ENCODE results near the gene GRB10. TPM values are rescaled to one million over a fixed set of nuclear protein-coding genes. Genes with fewer than 3 reads are reported as not detected.

GRB10 gene
- total RNA-seq, 1 experiment from 2014 or later, result 68.2 TPM

DNA sequence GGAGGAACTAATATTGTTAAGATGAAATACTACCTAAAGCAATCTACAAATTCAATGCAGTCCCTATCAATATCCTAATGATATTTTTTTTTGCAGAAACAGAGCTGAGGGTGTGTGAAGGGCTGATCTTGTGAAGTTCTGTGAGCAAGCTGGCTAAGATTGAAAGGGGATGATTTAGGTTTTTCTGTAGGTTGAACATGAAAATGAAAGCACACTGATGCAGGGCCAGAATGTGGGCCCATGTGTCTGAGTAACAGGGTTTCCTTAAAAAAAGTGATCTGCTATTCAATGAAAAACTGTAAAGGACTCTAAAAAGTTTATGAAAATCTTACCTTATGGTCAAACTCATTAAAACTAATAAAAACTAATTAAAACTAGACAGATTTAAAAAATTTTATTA is 47.4 kb downstream of the GRB10 start:
- intact Hi-C loops (cut with micrococcal nuclease), result no loop called here
- DNase-seq (ENCODE audit: unreplicated experiment), result no peak
- Mint-ChIP-seq H3K9me3 (ENCODE audit: unreplicated experiment) (peaks cover 6% of the 10 kb centered on the region), H3K4me3 (ENCODE audit: unreplicated experiment) (no peak overlapping the region), H3K27ac (ENCODE audit: low read depth, unreplicated experiment) (no peak overlapping the region), H3K27me3 (ENCODE audit: insufficient read depth, unreplicated experiment) (no peaks in the 10 kb centered on the region), H3K36me3 (ENCODE audit: insufficient read depth, unreplicated experiment) (peaks cover 16% of the 10 kb centered on the region), H3K4me1 (ENCODE audit: insufficient read depth, unreplicated experiment) (peaks cover 23% of the 10 kb centered on the region)
- no TSS peak for BruUV-seq (replicated peaks)
- ChIA-PET POLR2A (interaction anchor here (0.7 kb wide), 1 partner anchor 16 kb away, joined by 4 read pairs; no protein-coding TSS in a partner anchor), CTCF (no interaction called here)
- TF ChIP-seq, protein P1, sequence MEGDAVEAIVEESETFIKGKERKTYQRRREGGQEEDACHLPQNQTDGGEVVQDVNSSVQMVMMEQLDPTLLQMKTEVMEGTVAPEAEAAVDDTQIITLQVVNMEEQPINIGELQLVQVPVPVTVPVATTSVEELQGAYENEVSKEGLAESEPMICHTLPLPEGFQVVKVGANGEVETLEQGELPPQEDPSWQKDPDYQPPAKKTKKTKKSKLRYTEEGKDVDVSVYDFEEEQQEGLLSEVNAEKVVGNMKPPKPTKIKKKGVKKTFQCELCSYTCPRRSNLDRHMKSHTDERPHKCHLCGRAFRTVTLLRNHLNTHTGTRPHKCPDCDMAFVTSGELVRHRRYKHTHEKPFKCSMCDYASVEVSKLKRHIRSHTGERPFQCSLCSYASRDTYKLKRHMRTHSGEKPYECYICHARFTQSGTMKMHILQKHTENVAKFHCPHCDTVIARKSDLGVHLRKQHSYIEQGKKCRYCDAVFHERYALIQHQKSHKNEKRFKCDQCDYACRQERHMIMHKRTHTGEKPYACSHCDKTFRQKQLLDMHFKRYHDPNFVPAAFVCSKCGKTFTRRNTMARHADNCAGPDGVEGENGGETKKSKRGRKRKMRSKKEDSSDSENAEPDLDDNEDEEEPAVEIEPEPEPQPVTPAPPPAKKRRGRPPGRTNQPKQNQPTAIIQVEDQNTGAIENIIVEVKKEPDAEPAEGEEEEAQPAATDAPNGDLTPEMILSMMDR (IDR thresholded peaks at IDR 0.05; ENCODE audit: unreplicated experiment), result no peak

DNA sequence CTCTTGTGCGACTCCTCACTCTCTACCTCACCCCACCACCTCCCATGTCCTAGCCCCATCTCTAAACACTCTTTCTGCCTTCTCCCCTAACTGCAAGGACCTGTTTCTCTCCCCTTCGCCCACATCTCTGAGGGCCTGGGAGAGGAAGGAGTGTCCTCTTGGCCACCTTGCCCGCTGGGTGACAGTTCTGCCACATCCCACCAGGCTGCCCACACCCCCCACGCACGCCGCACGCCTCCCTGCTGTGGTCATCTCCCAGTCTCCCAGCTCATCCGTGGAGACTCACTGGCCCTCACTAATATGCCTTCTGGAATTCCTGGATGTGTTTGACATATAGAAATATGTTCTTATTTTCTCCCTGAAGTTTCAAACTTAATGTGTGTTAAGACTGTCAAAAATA is 48.5 kb downstream of the GRB10 start:
- CTCF ChIA-PET, result no interaction called here
- BruUV-seq (replicated peaks), result no TSS peak
- Mint-ChIP-seq H3K4me3 (ENCODE audit: unreplicated experiment) (no peak overlapping the region), H3K27me3 (ENCODE audit: insufficient read depth, unreplicated experiment) (no peaks in the 10 kb centered on the region), H3K9me3 (ENCODE audit: unreplicated experiment) (peaks cover 6% of the 10 kb centered on the region), H3K36me3 (ENCODE audit: insufficient read depth, unreplicated experiment) (peaks cover 16% of the 10 kb centered on the region), H3K27ac (ENCODE audit: low read depth, unreplicated experiment) (peak overlapping the region; percentile 59), H3K4me1 (ENCODE audit: insufficient read depth, unreplicated experiment) (peaks cover 13% of the 10 kb centered on the region)
- intact Hi-C loops (cut with micrococcal nuclease), result no loop called here
- POLR2A ChIA-PET, result interaction anchor here (0.6 to 1.0 kb wide), 2 partner anchors 15 to 276 kb away, joined by 3 read pairs; no protein-coding TSS in a partner anchor
- TF ChIP-seq, protein P1 (IDR thresholded peaks at IDR 0.05; ENCODE audit: unreplicated experiment), result no peak
- no peak for DNase-seq (ENCODE audit: unreplicated experiment)

DNA sequence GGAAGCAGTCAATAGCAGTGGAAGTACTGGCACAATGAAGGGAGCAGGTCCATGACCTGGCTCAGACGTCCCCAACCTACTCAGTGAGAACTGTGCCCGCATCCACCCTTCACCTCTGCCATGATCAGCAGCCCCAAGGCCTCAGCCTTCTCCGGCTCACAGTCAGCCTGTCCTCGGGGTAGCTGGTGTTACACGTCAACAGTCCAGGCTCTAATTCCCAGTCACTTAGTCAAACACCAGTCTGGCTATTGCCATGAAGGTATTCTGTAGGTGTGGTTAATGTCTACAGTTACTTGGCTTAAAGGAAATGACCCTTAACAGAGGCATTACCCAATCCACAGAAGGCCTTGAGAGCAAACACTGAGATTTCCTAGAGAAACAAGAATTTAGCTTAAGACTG is 49.1 kb downstream of the GRB10 start:
- Mint-ChIP-seq H3K27ac (ENCODE audit: low read depth, unreplicated experiment) (peak overlapping the region; percentile 67), H3K4me3 (ENCODE audit: unreplicated experiment) (no peak overlapping the region), H3K27me3 (ENCODE audit: insufficient read depth, unreplicated experiment) (no peaks in the 10 kb centered on the region), H3K36me3 (ENCODE audit: insufficient read depth, unreplicated experiment) (peaks cover 16% of the 10 kb centered on the region), H3K4me1 (ENCODE audit: insufficient read depth, unreplicated experiment) (peaks cover 12% of the 10 kb centered on the region), H3K9me3 (ENCODE audit: unreplicated experiment) (peaks cover 6% of the 10 kb centered on the region)
- DNase-seq (ENCODE audit: unreplicated experiment), result peak; percentile 69
- intact Hi-C loops (cut with micrococcal nuclease), result no loop called here
- ChIA-PET CTCF (interaction anchor here (0.7 kb wide), 1 partner anchor 620 kb away, joined by 4 read pairs; no protein-coding TSS in a partner anchor), POLR2A (interaction anchor here (0.6 to 1.0 kb wide), 2 partner anchors 16 to 277 kb away, joined by 3 read pairs; no protein-coding TSS in a partner anchor)
- TF ChIP-seq, protein P1 (IDR thresholded peaks at IDR 0.05; ENCODE audit: unreplicated experiment), result no peak
- no TSS peak for BruUV-seq (replicated peaks)

GRCh38 chr7:50731703-50732582 is 50.8 kb downstream of the GRB10 start:
- BruUV-seq (replicated peaks), result no TSS peak
- TF ChIP-seq, protein P1 (IDR thresholded peaks at IDR 0.05; ENCODE audit: unreplicated experiment), result no peak
- no peaks in the 10 kb centered on the region for H3K9me3 Mint-ChIP-seq (ENCODE audit: unreplicated experiment)
- H3K36me3 Mint-ChIP-seq (ENCODE audit: insufficient read depth, unreplicated experiment), result peaks cover 16% of the 10 kb centered on the region
- no peak overlapping the region for H3K4me3 Mint-ChIP-seq (ENCODE audit: unreplicated experiment)
- POLR2A ChIA-PET, result interaction anchor here (0.6 kb wide), 1 partner anchor 1803 kb away, joined by 3 read pairs; no protein-coding TSS in a partner anchor
- peaks cover 12% of the 10 kb centered on the region for H3K4me1 Mint-ChIP-seq (ENCODE audit: insufficient read depth, unreplicated experiment)
- DNase-seq (ENCODE audit: unreplicated experiment), result no peak
- intact Hi-C loops (cut with micrococcal nuclease), result no loop called here
- no peaks in the 10 kb centered on the region for H3K27me3 Mint-ChIP-seq (ENCODE audit: insufficient read depth, unreplicated experiment)
- H3K27ac Mint-ChIP-seq (ENCODE audit: low read depth, unreplicated experiment), result no peak overlapping the region
- CTCF ChIA-PET, result interaction anchor here (0.6 to 1.3 kb wide), 4 partner anchors 11 to 1147 kb away, joined by 3 to 4 read pairs (median 4); no protein-coding TSS in a partner anchor
